Calu3 (cell line): ENCODE results near the gene MACF1. TPM values are rescaled to one million over a fixed set of nuclear protein-coding genes. Genes with fewer than 3 reads are reported as not detected.

Experiments
- BruUV-seq: library from RNA; stranded (reverse); fragments of 400-500 nt; replicated peaks from 2 replicates; lab custom pipeline; 2021; lab: Mats Ljungman, UMichigan
- CTCF ChIA-PET: fragments of 300-600 bp; sonication (Branson Sonifier 250); formaldehyde crosslinking; loops from one replicate; lab custom pipeline; 2022; ENCODE audit warnings: antibody characterized with exemption; lab: Charles Lee
- DNase-seq: peaks from one replicate; pipeline ENCODE4 v3.0.0; 2022
- H3K27ac Mint-ChIP-seq: one replicate; pipeline ENCODE4 v1.8.0; 2022; ENCODE audit warnings: mixed read lengths; ENCODE audit not compliant: unreplicated experiment
- H3K27me3 Mint-ChIP-seq: one replicate; pipeline ENCODE4 v1.8.0; 2022; ENCODE audit warnings: mixed read lengths; ENCODE audit not compliant: unreplicated experiment
- H3K36me3 Mint-ChIP-seq: one replicate; pipeline ENCODE4 v1.8.0; 2022; ENCODE audit warnings: mild to moderate bottlenecking, moderate library complexity, mixed read lengths; ENCODE audit not compliant: insufficient read depth, unreplicated experiment
- H3K4me1 Mint-ChIP-seq: one replicate; pipeline ENCODE4 v1.8.0; 2022; ENCODE audit warnings: mild to moderate bottlenecking, low read depth, mixed read lengths; ENCODE audit not compliant: unreplicated experiment
- H3K4me3 Mint-ChIP-seq: one replicate; pipeline ENCODE4 v1.8.0; 2022; ENCODE audit warnings: mild to moderate bottlenecking, low read depth, moderate library complexity, mixed read lengths; ENCODE audit not compliant: unreplicated experiment
- H3K9me3 Mint-ChIP-seq: one replicate; pipeline ENCODE4 v1.8.0; 2022; ENCODE audit warnings: low read depth, mixed read lengths; ENCODE audit not compliant: unreplicated experiment
- CTCF ChIP-seq: fragments of 200-600 bp; IDR thresholded peaks from one replicate; pipeline ENCODE4 v1.8.0; 2022; ENCODE audit warnings: antibody characterized with exemption; ENCODE audit not compliant: unreplicated experiment
- intact Hi-C: fragments of 100-400 bp; cut with micrococcal nuclease; formaldehyde crosslinking; loops from one replicate; pipeline ENCODE4 v1.10.0; 2022; ENCODE audit not compliant: unreplicated experiment
- total RNA-seq: library from RNA; stranded (reverse); gene quantifications from 2 replicates; pipeline ENCODE4 v1.2.3, GENCODE V29; 2022

The MACF1 gene
- total RNA-seq, 1 experiment from 2014 or later, result 705 TPM

- TF ChIP-seq CTCF, result no peak
- DNase-seq, result no peak
- H3K36me3 Mint-ChIP-seq, result no peaks in the 10 kb centered on the region
- no peak overlapping the region for H3K4me3 Mint-ChIP-seq
- no peaks in the 10 kb centered on the region for H3K9me3 Mint-ChIP-seq
- CTCF ChIA-PET, result no interaction called here
- H3K4me1 Mint-ChIP-seq, result peaks cover 18% of the 10 kb centered on the region
- no TSS peak for BruUV-seq
- H3K27ac Mint-ChIP-seq, result no peak overlapping the region
- intact Hi-C loops, result loop anchor here (10.0 kb wide), 1 partner anchor 145 kb away; no protein-coding TSS in a partner anchor
- no peaks in the 10 kb centered on the region for H3K27me3 Mint-ChIP-seq
These were observed 65.4 kb downstream of the MACF1 start for GRCh38 chr1:39269791-39270342.

- Mint-ChIP-seq H3K4me3 (no peak overlapping the region), H3K9me3 (no peaks in the 10 kb centered on the region), H3K36me3 (no peaks in the 10 kb centered on the region), H3K4me1 (peaks cover 18% of the 10 kb centered on the region), H3K27me3 (no peaks in the 10 kb centered on the region), H3K27ac (no peak overlapping the region)
- no peak for TF ChIP-seq CTCF
- no peak for DNase-seq
- no TSS peak for BruUV-seq
- CTCF ChIA-PET, result no interaction called here
- intact Hi-C loops, result no loop called here
These were observed 65.9 kb downstream of the MACF1 start for GRCh38 chr1:39270368-39270767.

GRCh38 chr1:39272027-39272797 is 67.7 kb downstream of the MACF1 start:
- H3K36me3 Mint-ChIP-seq, result no peaks in the 10 kb centered on the region
- BruUV-seq, result no TSS peak
- peaks cover 18% of the 10 kb centered on the region for H3K4me1 Mint-ChIP-seq
- no peaks in the 10 kb centered on the region for H3K9me3 Mint-ChIP-seq
- intact Hi-C loops, result no loop called here
- H3K27me3 Mint-ChIP-seq, result no peaks in the 10 kb centered on the region
- CTCF ChIA-PET, result interaction anchor here (0.7 kb wide), 1 partner anchor 50 kb away, joined by 5 read pairs; no protein-coding TSS in a partner anchor
- H3K4me3 Mint-ChIP-seq, result no peak overlapping the region
- TF ChIP-seq CTCF, result no peak
- no peak overlapping the region for H3K27ac Mint-ChIP-seq
- no peak for DNase-seq

GRCh38 chr1:39272798-39273469 is 68.4 kb downstream of the MACF1 start:
- peaks cover 18% of the 10 kb centered on the region for H3K4me1 Mint-ChIP-seq
- no peaks in the 10 kb centered on the region for H3K27me3 Mint-ChIP-seq
- no peak overlapping the region for H3K27ac Mint-ChIP-seq
- no peak for TF ChIP-seq CTCF
- no peaks in the 10 kb centered on the region for H3K9me3 Mint-ChIP-seq
- no TSS peak for BruUV-seq
- CTCF ChIA-PET, result interaction anchor here (0.7 kb wide), 1 partner anchor 51 kb away, joined by 5 read pairs; no protein-coding TSS in a partner anchor
- no peak overlapping the region for H3K4me3 Mint-ChIP-seq
- H3K36me3 Mint-ChIP-seq, result peaks cover 4% of the 10 kb centered on the region
- DNase-seq, result no peak
- intact Hi-C loops, result no loop called here
